HG03457 (cell line): Measurements from ENCODE around the gene RYR1.
"Not testable (repeated sequence)": the region's sequence is repeated elsewhere in the genome, so short reads cannot be mapped to it uniquely, and the experiment has no call there.

Experiments
- ATAC-seq: cut with Tn5 transposase; IDR thresholded peaks from one replicate; pipeline ENCODE4 v1.9.1; 2021; ENCODE audit warnings: moderate number of reproducible peaks; ENCODE audit not compliant: unreplicated experiment

Gene RYR1

GRCh38 chr19:38425810-38426466 is 7.6 kb upstream of the RYR1 start, which contains the start of gene RASGRP4:
Gene RASGRP4 (minus strand): TSS chr19:38426219. CDS start chr19:38426091, 128 bp downstream.
- no peak for ATAC-seq

- not testable (repeated sequence) for ATAC-seq
These were observed 6.3 kb upstream of the RYR1 start for GRCh38 chr19:38427035-38427677.

- ATAC-seq = no peak
These were observed 4.3 kb upstream of the RYR1 start for GRCh38 chr19:38429055-38429810.

GRCh38 chr19:38429811-38430156 is 3.7 kb upstream of the RYR1 start:
- ATAC-seq = no peak

GRCh38 chr19:38430931-38431330 is 2.6 kb upstream of the RYR1 start:
- no peak for ATAC-seq

GRCh38 chr19:38434549-38435051 is 1.1 kb downstream of the RYR1 start:
- ATAC-seq = no peak

GRCh38 chr19:38437295-38437694 is 3.8 kb downstream of the RYR1 start:
- no peak for ATAC-seq

GRCh38 chr19:38437917-38438316 is 4.4 kb downstream of the RYR1 start:
- ATAC-seq = no peak

- ATAC-seq = no peak
These were observed 7.1 kb downstream of the RYR1 start for GRCh38 chr19:38440592-38440991.

- ATAC-seq = no peak
These were observed 8.3 kb downstream of the RYR1 start for GRCh38 chr19:38441657-38442348.

GRCh38 chr19:38442736-38443135 is 9.2 kb downstream of the RYR1 start:
- no peak for ATAC-seq

GRCh38 chr19:38443458-38443999 is 10.0 kb downstream of the RYR1 start:
- ATAC-seq = no peak

GRCh38 chr19:38444026-38444425 is 10.5 kb downstream of the RYR1 start:
- no peak for ATAC-seq

GRCh38 chr19:38445362-38445761 is 11.9 kb downstream of the RYR1 start:
- no peak for ATAC-seq

- no peak for ATAC-seq
These were observed 14.7 kb downstream of the RYR1 start for GRCh38 chr19:38448225-38448624.

GRCh38 chr19:38449518-38449917 is 16.0 kb downstream of the RYR1 start:
- ATAC-seq = no peak

- ATAC-seq = no peak
These were observed 17.5 kb downstream of the RYR1 start for GRCh38 chr19:38451036-38451435.

GRCh38 chr19:38451629-38452028 is 18.1 kb downstream of the RYR1 start:
- no peak for ATAC-seq

- ATAC-seq = no peak
These were observed 19.2 kb downstream of the RYR1 start for GRCh38 chr19:38452430-38453366.

- ATAC-seq = no peak
These were observed 20.1 kb downstream of the RYR1 start for GRCh38 chr19:38453596-38453995.
